Measurements from ENCODE around the gene ABTB1.
"Not testable (repeated sequence)": the region's sequence is repeated elsewhere in the genome, so short reads cannot be mapped to it uniquely, and the experiment has no call there.

The ABTB1 gene

DNA sequence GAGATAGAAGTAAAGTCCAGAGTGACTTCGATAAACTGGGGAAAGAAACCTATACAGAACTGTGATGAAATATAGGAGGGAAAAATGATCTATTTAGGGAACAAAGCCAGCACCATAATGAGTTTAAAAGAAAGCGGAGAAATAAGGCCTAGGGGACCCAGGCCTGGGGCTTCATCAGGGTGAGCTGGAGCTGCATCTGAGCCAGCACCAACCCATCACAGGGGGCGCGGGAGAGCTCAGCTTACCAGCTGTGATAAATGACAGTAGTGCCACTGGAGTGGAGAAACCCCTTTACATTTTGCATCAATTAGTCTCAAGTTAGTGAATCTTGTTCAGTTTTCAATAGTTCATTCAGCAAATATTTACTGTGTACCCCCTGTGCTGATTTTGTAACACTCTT, 22.5 kb upstream of the ABTB1 start:
- DNase-seq (ENCODE audit: low read depth in 2 of 2): no peak

GRCh38 chr3:127651516-127652172, 21.1 kb upstream of the ABTB1 start:
- DNase-seq (ENCODE audit: low read depth in 2 of 2): no peak

DNA sequence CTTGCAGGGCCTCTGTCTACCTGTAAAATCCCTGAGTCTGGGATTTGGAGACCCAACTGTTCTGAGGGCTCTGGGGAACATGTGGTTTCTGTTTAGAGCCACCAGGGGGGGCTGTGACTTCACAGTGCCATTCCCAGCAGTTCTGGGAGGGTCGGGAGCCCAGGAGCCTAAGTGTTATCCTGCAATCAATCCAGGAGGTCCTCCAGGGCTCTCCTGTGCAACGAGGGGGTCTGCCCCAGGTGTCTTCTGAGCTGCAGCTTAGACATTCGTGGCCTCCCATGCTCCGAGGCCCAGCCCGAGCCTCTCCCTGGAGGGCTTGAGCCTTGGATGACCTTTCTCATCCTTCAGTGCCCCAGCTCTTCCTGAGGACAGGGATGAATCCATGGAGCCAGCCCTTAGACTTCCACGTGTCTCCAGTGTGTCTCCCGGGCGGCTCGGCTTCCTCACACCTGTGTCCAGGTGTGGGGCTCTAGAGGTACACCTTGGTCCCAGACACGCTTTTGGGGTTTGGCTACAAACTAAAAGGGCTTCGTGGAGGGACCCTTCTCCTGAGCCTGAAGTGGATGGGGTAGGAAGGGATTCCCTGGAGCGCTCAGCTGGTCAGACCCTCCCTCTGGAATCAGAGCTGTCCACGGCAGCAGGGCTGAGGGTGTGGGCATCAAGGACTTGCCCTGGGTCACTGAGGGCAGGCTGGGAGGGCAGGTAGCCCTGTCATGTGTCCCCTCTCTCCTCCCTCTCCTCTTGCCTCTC, 20.3 kb upstream of the ABTB1 start:
- DNase-seq (ENCODE audit: low read depth in 2 of 2): no peak

- no peak for DNase-seq (ENCODE audit: low read depth in 2 of 2)
Measured at GRCh38 chr3:127654374-127654773, 18.4 kb upstream of the ABTB1 start.

GRCh38 chr3:127654993-127655392, 17.8 kb upstream of the ABTB1 start:
- not testable (repeated sequence) for DNase-seq (ENCODE audit: low read depth in 2 of 2)

GRCh38 chr3:127655641-127656040, 17.1 kb upstream of the ABTB1 start:
- DNase-seq (ENCODE audit: low read depth in 2 of 2): no peak

DNA sequence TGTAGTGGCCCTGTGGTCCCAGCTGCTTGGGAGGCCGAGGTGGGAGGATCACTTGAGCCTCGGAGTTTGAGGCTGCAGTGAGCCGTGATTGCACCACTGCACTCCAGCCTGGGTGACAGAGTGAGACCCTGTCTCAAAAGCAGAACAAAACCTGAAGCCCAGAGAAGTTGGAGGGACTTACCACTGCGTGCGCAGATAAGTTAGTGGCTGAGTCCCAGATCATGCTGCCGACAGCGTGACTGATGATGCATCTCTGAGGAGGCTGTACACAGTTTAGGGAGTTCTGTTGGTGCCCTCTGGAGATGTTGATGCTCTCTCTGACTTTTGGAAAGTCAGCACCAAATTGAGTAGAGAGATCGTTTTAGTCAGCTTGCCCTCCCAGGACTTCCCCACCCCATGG, 15.8 kb upstream of the ABTB1 start:
- DNase-seq (ENCODE audit: low read depth in 2 of 2): no peak

DNA sequence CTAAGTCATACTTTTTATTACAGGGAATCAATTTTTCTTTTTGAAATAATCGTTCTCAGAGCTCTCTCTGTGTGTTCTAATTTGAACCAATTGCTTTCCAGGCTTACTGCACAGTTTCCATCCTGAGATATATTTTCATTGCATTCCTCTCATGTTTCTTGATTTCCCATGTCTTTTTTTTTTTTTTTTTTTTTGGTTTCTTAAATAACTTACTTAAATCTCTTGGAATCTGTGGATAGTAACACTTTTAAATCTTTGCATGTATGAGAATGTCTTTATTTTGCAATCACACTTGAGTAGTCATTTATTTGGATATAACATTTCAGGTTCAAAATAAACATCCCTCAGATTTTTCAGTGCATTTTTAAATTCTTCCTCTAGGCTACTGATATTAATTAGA, 14.5 kb upstream of the ABTB1 start:
- DNase-seq (ENCODE audit: low read depth in 2 of 2): no peak

DNA sequence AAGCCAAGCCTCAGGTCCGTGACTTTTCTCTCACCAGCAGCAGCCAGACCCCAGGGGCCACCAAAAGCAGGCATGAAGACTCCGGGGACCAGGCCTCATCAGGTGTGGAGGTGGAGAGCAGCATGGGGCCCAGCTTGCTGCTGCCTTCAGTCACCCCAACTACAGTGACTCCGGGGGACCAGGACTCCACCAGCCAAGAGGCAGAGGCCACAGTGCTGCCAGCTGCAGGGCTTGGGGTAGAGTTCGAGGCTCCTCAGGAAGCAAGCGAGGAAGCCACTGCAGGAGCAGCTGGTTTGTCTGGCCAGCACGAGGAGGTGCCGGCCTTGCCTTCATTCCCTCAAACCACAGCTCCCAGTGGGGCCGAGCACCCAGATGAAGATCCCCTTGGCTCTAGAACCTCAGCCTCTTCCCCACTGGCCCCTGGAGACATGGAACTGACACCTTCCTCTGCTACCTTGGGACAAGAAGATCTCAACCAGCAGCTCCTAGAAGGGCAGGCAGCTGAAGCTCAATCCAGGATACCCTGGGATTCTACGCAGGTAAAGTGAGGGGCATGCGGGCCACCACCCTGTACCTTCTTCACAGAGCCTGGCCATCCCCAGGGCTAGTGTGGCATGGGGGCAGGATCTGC, 12.0 kb upstream of the ABTB1 start:
- DNase-seq (ENCODE audit: low read depth in 2 of 2): no peak

DNA sequence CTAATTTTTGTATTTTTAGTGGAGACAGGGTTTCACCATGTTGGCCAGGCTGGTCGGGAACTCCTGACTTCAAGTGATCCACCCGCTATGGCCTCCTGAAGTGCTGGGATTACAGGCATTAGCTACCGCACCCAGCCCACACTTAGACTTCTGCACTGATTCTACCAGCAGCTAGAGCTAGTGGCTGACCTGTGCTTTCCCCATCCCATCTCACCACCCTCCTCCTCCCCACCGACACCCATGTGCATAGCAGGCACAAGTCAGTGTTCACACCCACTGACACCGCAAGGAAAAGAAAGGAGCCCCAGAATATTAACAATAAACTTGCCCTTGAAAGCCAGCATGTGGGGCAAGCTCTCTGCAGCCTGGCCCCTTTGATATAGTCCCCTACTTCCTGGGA, 11.2 kb upstream of the ABTB1 start:
- no peak for DNase-seq (ENCODE audit: low read depth in 2 of 2)

- no peak for DNase-seq (ENCODE audit: low read depth in 2 of 2)
Measured at GRCh38 chr3:127662001-127662469, 10.7 kb upstream of the ABTB1 start.

DNA sequence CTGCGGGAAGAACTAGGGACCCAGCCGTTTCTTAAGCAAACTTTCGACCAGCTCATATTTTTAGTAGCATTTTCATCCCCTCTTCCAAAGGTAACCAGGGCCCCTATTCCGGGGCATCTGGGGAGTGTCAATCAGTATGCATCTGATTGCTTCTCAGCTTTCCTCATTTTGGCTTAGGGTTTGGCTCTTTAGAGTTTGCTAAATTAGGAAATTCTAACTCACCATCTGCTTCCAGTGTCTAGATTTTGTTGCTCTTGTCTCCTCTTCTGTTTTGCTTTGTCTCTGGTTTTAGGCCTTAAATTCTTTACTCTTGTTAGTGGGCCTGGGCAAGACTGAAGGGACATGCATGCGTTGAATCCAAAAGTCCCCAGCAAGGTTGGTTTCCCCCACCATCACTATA, 9.6 kb upstream of the ABTB1 start:
- no peak for DNase-seq (ENCODE audit: low read depth in 2 of 2)

DNA sequence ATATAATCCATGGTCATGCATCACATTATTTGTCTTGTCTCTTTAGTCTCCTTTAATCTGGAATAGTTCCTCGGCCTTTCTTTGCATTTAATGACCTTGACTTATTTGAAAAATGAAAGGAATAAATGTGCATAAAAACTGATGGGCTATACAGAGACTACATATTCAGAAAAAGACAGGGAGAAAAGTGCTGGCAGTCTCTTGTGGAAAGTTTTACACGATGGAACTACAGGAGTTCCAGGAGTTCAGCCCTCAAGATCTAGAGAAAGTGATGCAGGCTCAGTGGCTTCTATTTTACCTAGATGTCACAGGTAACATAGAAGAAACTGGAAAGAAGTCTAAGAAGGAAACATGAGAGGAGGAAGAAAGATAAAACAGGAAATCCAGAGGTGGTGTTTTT, 7.6 kb upstream of the ABTB1 start:
- DNase-seq (ENCODE audit: low read depth in 2 of 2): no peak

DNA sequence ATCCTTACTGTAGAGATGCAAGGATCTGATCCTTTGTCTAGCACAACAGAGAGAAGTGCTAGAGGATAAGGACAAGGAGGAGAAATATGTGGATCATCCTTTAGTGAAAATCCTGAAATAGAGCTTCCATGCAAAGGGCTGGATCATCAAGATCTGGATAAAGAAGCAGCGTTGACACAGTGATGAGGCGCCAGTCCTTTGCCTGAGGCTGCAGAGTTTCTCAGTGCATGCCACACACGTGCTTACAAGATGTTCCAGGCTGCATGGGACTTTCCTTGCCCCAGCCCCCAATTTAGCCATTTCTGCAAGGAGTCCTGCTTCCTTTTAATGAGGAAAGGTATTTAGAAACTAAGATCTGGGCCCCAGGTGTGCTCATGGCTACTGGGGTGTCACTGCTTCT, 7.2 kb upstream of the ABTB1 start:
- no peak for DNase-seq (ENCODE audit: low read depth in 2 of 2)

DNA sequence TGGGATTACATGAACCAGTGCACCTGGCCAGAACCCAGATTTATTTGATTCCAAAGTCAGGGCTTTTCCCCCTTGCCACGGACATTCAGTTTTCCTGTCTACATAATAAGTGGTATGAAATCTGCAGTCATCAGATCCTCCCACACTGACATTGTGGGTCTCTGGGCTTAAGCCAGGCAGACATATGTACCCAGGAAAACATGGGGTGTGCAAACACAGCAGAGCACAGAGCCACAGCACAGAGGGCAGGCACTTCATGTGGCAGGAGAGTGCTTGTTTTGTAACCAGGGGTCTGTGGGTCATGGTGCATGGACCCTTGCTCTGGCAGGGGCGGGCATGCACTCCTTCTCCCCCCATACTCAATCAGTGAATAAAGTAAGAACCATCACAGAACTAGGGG, 6.1 kb upstream of the ABTB1 start:
- no peak for DNase-seq (ENCODE audit: low read depth in 2 of 2)

DNA sequence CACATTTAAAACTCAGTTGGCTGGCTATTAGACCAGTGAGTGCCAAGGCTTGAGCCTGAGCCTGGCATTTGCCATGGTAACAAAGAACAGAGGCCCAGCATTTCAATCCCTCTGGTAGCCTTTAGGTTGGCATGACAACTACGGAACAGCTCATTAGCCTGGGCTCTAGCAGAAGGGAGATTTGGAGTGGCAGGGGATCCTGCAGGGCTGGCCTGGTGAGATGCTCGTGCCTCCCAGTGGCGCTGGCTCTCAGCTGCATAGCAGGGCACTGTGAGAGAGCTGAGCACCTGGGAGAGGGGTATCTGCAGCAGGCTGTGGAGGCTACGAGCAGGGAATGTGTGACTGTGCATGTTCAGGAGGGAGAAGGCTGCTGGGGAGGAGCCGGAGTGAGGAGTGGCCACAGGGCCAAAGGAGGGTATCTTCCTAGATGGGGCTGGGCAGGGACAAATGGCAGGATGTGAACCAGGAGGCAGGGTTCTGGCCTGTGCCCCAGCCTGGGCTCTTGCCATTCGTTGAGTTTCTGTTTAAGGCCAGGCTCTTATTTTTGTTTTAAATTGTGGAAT, 5.6 kb upstream of the ABTB1 start:
- DNase-seq (ENCODE audit: low read depth in 2 of 2): no peak

DNA sequence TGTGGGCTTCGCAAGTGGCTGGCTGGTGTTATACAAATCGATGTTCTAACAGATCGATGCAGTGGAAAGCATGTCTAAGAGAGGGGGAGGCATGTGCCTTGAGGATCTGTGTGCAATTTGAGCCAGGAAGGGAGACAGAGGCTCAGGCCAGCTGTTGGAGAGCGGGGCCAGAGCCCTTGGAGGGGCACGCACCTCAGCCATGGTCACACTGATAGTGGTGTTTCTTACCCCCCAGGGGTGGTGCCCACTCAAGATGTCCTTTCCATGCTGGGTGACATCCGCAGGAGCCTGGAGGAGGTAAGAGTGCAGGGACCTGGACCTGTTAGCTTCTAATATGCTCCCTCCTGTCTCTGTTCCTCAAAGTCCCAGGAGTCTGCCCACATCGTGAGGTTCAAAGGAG, 3.8 kb upstream of the ABTB1 start:
- no peak for DNase-seq (ENCODE audit: low read depth in 2 of 2)

DNA sequence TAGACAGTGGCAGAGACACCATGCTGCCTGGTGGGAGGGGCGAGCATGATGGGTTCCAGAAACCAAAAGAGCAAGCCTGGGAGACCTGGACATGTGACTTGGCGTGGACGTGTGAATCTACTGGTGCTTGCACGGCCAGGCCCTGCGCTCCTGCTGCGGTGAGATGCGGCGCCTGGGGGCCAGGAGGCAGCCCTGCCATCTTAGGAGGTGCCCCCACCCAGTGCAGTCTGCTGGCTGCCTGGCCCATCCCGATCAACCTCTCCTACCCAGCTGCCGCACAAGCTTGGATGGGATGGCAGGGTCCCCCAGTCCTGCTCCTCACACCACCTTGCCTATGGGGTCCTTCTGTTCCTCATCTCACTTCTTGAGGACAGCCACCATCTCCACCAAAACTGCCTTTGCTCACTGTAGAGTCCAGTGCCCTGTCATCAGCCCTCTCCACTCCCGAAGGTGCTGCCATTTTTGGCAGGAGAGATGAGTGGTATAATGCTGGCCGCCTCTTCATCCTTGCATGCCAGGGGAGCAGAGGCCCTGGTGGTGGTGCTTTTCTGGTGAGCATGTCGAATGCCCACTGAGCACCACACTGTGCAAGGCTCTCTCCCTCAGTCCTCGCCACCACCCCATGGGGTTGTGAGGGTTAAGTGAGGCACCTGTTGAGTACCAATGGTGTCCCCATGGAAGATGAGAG, 3.1 kb upstream of the ABTB1 start:
- DNase-seq (ENCODE audit: low read depth in 2 of 2): no peak

DNA sequence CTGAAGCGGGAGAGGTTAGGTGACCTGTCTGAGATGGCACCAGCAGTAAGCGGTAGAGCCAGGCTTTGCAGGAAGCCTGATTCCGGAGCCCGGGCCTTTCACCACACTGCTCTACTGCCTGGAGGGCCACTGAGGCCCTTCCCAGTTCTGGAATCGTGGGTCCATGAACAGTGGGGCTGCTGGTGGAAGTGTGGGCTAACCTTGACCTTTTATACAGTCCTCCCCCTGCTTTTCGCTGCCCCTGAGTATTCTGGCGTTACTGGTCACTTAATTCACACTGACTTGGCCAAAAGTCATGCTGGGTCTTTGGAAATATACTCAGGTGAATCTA, 2.6 kb upstream of the ABTB1 start:
- DNase-seq (ENCODE audit: low read depth in 2 of 2): no peak

- no peak for DNase-seq (ENCODE audit: low read depth in 2 of 2)
Measured at GRCh38 chr3:127670761-127671522, 1.8 kb upstream of the ABTB1 start.

Measured in stimulated activated CD8-positive, alpha-beta memory T cell treated with anti-CD3 and anti-CD28 coated beads, Interleukin-15, amount 100 ng/mL, for 48 hours (primary cell).